ENCODE data around the gene COX7A1.
A peak's percentile ranks its signal among the peaks of the same experiment; 100 is the strongest.
"Not testable (repeated sequence)": the region's sequence is repeated elsewhere in the genome, so short reads cannot be mapped to it uniquely, and the experiment has no call there.

COX7A1 gene

GRCh38 chr19:36141039-36141927 is 11.0 kb downstream of the COX7A1 start:
- DNase-seq (ENCODE audit: low spot score) = peak; percentile 65

GRCh38 chr19:36140304-36141038 is 11.8 kb downstream of the COX7A1 start:
- DNase-seq (ENCODE audit: low spot score) = no peak

- peak; percentile 95 for DNase-seq (ENCODE audit: low spot score)
Measured at GRCh38 chr19:36139473-36140303, 12.6 kb downstream of the COX7A1 start, which contains the start of gene CAPNS1. Gene CAPNS1, plus strand, starts transcription at chr19:36140066. Its CDS starts 946 bp downstream, at chr19:36141012.

GRCh38 chr19:36139120-36139472 is 13.2 kb downstream of the COX7A1 start:
- no peak for DNase-seq (ENCODE audit: low spot score)

- DNase-seq (ENCODE audit: low spot score) = no peak
Measured at GRCh38 chr19:36136964-36137686, 15.1 kb downstream of the COX7A1 start.

- DNase-seq (ENCODE audit: low spot score) = not testable (repeated sequence)
Measured at GRCh38 chr19:36134867-36135266, 17.4 kb downstream of the COX7A1 start.

- not testable (repeated sequence) for DNase-seq (ENCODE audit: low spot score)
Measured at GRCh38 chr19:36131221-36131620, 21.0 kb downstream of the COX7A1 start.

- no peak for DNase-seq (ENCODE audit: low spot score)
Measured at GRCh38 chr19:36128392-36128736, 23.9 kb downstream of the COX7A1 start.

- no peak for DNase-seq (ENCODE audit: low spot score)
Measured at GRCh38 chr19:36125557-36125956, 26.7 kb downstream of the COX7A1 start.

- no peak for DNase-seq (ENCODE audit: low spot score)
Measured at GRCh38 chr19:36121486-36122124, 30.6 kb downstream of the COX7A1 start.

GRCh38 chr19:36120984-36121358 is 31.3 kb downstream of the COX7A1 start:
- DNase-seq (ENCODE audit: low spot score) = no peak

GRCh38 chr19:36120092-36120983 is 31.9 kb downstream of the COX7A1 start:
- no peak for DNase-seq (ENCODE audit: low spot score)

GRCh38 chr19:36116344-36116637 is 36.0 kb downstream of the COX7A1 start:
- no peak for DNase-seq (ENCODE audit: low spot score)

- no peak for DNase-seq (ENCODE audit: low spot score)
Measured at GRCh38 chr19:36115453-36116343, 36.5 kb downstream of the COX7A1 start, which contains the start of gene TBCB. Gene TBCB, plus strand, starts transcription at chr19:36115468. Its CDS starts 93 bp downstream, at chr19:36115561.

- DNase-seq (ENCODE audit: low spot score) = peak; percentile 100
Measured at GRCh38 chr19:36114721-36115452, 37.4 kb downstream of the COX7A1 start, which contains the start of gene POLR2I. Gene POLR2I, minus strand, starts transcription at chr19:36114875. Its CDS starts 19 bp downstream, at chr19:36114856.

GRCh38 chr19:36113894-36114720 is 38.1 kb downstream of the COX7A1 start:
- peak; percentile 36 for DNase-seq (ENCODE audit: low spot score)

- no peak for DNase-seq (ENCODE audit: low spot score)
Measured at GRCh38 chr19:36113425-36113824, 38.8 kb downstream of the COX7A1 start.

Data from putamen (tissue), 1 donor.